ENCODE measurements around the gene ROR1.
A peak's percentile ranks its signal among the peaks of the same experiment; 100 is the strongest.

ROR1 gene

DNA sequence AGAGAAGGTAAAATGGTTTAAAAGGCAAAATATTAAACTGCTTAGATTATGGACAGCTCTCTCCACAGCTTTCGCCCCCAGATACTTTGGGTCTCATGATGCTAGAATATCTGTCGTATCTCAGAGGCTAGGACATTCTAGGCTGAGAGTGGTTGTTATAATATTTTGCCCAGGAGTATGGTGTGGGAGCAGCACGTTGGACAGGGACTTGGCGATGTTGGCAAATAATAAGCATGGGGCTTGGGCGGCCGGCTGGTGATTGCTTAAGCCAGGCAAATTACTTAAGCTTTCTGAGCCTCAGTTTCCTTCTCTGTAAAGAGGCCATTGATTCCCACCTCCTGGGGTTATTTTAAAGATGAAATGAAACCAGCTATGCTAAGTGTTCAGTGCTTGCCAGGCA is 133.2 kb downstream of the ROR1 start:
- TF ChIP-seq, protein P1, sequence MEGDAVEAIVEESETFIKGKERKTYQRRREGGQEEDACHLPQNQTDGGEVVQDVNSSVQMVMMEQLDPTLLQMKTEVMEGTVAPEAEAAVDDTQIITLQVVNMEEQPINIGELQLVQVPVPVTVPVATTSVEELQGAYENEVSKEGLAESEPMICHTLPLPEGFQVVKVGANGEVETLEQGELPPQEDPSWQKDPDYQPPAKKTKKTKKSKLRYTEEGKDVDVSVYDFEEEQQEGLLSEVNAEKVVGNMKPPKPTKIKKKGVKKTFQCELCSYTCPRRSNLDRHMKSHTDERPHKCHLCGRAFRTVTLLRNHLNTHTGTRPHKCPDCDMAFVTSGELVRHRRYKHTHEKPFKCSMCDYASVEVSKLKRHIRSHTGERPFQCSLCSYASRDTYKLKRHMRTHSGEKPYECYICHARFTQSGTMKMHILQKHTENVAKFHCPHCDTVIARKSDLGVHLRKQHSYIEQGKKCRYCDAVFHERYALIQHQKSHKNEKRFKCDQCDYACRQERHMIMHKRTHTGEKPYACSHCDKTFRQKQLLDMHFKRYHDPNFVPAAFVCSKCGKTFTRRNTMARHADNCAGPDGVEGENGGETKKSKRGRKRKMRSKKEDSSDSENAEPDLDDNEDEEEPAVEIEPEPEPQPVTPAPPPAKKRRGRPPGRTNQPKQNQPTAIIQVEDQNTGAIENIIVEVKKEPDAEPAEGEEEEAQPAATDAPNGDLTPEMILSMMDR (IDR thresholded peaks at IDR 0.05; ENCODE audit: unreplicated experiment in 3 of 3), result no peak
- Mint-ChIP-seq H3K4me1 (peaks cover 58% of the 10 kb centered on the region), H3K27me3 (ENCODE audit: low read depth) (peaks cover 7% of the 10 kb centered on the region), H3K27ac (peak overlapping the region in 2 of 3 experiments; percentile 14 to 21), H3K4me3 (no peak overlapping the region), H3K36me3 (ENCODE audit: low read depth) (no peaks in the 10 kb centered on the region), H3K9me3 (no peaks in the 10 kb centered on the region)

DNA sequence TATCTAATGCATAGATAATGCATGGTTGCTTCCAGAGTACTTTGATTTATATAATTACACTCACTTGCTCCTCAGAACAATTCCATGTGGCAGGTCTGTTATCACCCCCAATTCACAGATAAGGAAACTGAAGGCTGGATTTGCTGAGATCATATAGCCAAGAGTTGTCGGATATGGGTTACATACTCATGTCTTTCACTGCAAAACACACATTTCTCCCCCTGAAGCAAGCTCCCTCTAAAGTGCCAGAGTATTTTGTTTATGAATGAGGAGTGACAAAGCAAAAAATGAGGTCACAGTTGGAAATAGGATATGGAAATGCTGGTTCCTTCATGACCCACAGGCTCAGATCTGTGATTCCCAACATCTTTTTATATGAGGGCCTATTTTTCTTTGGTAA is 134.2 kb downstream of the ROR1 start:
- H3K4me1 Mint-ChIP-seq, result peaks cover 63% of the 10 kb centered on the region
- H3K27me3 Mint-ChIP-seq (ENCODE audit: low read depth), result peaks cover 7% of the 10 kb centered on the region
- TF ChIP-seq, protein P1 (IDR thresholded peaks at IDR 0.05; ENCODE audit: unreplicated experiment in 3 of 3), result no peak
- no peak overlapping the region for H3K4me3 Mint-ChIP-seq
- H3K9me3 Mint-ChIP-seq, result no peaks in the 10 kb centered on the region
- H3K36me3 Mint-ChIP-seq (ENCODE audit: low read depth), result no peaks in the 10 kb centered on the region
- peak overlapping the region in 2 of 3 experiments; percentile 46 for H3K27ac Mint-ChIP-seq

DNA sequence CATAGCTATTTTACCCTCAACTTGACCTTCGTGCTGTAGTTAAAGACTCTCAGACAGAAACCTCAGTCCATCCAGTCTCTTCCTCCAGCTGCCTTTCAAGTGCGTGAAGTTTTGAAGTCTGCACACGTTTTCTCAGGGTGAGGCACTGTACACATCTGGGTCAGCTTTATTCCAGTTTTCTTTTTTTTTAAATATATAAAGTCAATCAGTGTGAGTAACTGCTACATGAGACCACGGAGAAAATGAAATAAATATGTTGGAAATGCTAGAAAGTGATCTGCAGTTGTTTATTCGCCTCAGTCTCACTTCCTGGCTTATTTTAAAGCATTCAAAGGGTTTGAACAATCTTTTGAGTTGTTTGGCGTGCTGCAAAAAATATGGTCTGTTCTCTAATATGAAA is 135.7 kb downstream of the ROR1 start:
- Mint-ChIP-seq H3K4me3 (peak overlapping the region in 1 of 3 experiments; percentile 10), H3K27ac (peak overlapping the region; percentile 45 to 86 (median 74)), H3K4me1 (peaks cover 62% of the 10 kb centered on the region)

DNA sequence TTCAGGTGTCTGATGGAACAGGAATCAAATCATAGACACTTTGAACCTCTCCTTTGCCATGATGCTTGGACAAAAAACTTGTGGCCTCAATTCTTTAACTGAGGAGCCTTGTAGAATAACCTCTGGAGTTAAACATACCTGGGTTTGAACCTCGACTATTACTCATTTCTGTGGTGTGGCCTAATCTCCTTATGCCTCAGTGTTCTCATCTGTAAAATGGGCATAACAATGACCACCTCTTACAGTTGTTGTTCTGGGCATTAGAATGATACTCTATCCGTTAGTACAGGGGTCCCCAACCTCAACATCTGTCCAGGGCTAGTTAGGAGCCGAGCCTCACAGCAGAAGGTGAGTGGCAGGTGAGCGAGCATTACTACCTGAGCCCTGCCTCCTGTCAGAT is 137.2 kb downstream of the ROR1 start:
- Mint-ChIP-seq H3K9me3 (no peaks in the 10 kb centered on the region), H3K36me3 (ENCODE audit: low read depth) (no peaks in the 10 kb centered on the region)

More for the DNA sequence above, 135.7 kb downstream of the ROR1 start:
- Mint-ChIP-seq H3K36me3 (ENCODE audit: low read depth) (no peaks in the 10 kb centered on the region), H3K27me3 (ENCODE audit: low read depth) (peaks cover 7% of the 10 kb centered on the region), H3K9me3 (no peaks in the 10 kb centered on the region)
- TF ChIP-seq, protein P1 (IDR thresholded peaks at IDR 0.05; ENCODE audit: unreplicated experiment in 3 of 3), result no peak

DNA sequence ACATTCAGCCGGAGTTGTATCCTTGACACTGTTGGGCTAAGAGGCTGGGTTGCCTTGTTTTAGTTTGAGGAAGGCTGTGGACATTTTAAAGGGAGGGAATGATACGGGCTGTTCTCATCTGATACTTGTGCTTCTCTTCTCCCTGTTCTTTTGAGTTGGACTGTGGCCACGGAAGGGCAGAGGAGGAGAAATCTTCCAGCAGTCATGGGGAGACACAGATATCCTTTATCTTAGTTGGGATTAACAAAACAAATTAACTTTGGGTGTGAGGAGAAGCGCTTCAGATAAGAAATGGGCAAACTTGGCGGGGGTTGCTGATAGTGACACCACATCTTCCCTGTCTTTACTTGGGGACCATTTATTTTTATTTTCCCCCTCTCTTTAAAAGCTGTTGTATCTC is 138.8 kb downstream of the ROR1 start:
- Mint-ChIP-seq H3K4me3 (no peak overlapping the region), H3K9me3 (no peaks in the 10 kb centered on the region), H3K27me3 (ENCODE audit: low read depth) (no peaks in the 10 kb centered on the region), H3K36me3 (ENCODE audit: low read depth) (no peaks in the 10 kb centered on the region), H3K27ac (peak overlapping the region; percentile 29 to 61 (median 43)), H3K4me1 (peaks cover 56% of the 10 kb centered on the region)
- TF ChIP-seq, protein P1 (IDR thresholded peaks at IDR 0.05; ENCODE audit: unreplicated experiment in 3 of 3), result no peak

More for the DNA sequence above, 137.2 kb downstream of the ROR1 start:
- TF ChIP-seq, protein P1 (IDR thresholded peaks at IDR 0.05; ENCODE audit: unreplicated experiment in 3 of 3), result no peak
- H3K4me1 Mint-ChIP-seq, result peaks cover 61% of the 10 kb centered on the region
- no peak overlapping the region for H3K4me3 Mint-ChIP-seq
- no peaks in the 10 kb centered on the region for H3K27me3 Mint-ChIP-seq (ENCODE audit: low read depth)
- no peak overlapping the region for H3K27ac Mint-ChIP-seq

DNA sequence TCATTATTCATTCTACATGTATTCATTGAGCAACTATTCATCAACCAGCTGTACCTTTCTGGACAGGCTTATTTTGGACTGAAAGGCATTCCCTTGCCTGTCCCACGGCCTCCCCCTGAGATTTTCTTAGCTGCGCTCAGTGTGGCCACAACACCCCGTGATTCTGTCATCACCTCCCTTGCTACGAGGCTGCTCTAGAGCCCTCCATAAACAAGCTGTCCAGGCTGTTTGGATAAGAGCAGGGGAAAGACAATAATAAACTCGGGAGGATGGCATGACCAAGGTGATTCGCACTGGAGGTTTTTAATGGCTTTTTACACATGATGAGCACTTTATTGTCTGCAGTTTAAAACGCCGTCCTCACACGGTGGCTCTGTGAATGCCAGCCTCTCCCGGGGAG is 139.7 kb downstream of the ROR1 start:
- Mint-ChIP-seq H3K36me3 (ENCODE audit: low read depth) (no peaks in the 10 kb centered on the region), H3K9me3 (no peaks in the 10 kb centered on the region)
- TF ChIP-seq, protein P1 (IDR thresholded peaks at IDR 0.05; ENCODE audit: unreplicated experiment in 3 of 3), result no peak

More for the DNA sequence above, 139.7 kb downstream of the ROR1 start:
- no peak overlapping the region for H3K27ac Mint-ChIP-seq
- H3K27me3 Mint-ChIP-seq (ENCODE audit: low read depth), result no peaks in the 10 kb centered on the region
- peaks cover 54% of the 10 kb centered on the region for H3K4me1 Mint-ChIP-seq
- no peak overlapping the region for H3K4me3 Mint-ChIP-seq
